Progenitor cell of endocrine pancreas (in vitro differentiated cells): ENCODE measurements around the gene TMEM100. TPM values are rescaled to one million over a fixed set of nuclear protein-coding genes. Genes with fewer than 3 reads are reported as not detected.

Experiments used
- DNase-seq: peaks from one replicate; pipeline ENCODE4 v3.0.0; 2021; ENCODE audit warnings: low spot score; ENCODE audit not compliant: unreplicated experiment
- H3K27ac Mint-ChIP-seq: 2 replicates; pipeline ENCODE4 v1.8.0; 2021; ENCODE audit warnings: mild to moderate bottlenecking, moderate library complexity, mixed read lengths
- H3K27me3 Mint-ChIP-seq: 2 replicates; pipeline ENCODE4 v1.8.0; 2021; ENCODE audit warnings: mixed read lengths
- H3K36me3 Mint-ChIP-seq: 2 replicates; pipeline ENCODE4 v1.8.0; 2022; ENCODE audit warnings: mixed read lengths; ENCODE audit not compliant: insufficient read depth
- H3K4me1 Mint-ChIP-seq: 2 replicates; pipeline ENCODE4 v1.8.0; 2021; ENCODE audit warnings: low read depth, mixed read lengths
- H3K4me3 Mint-ChIP-seq: 2 replicates; pipeline ENCODE4 v1.8.0; 2021; ENCODE audit warnings: low read depth, mild to moderate bottlenecking, moderate library complexity, mixed read lengths
- H3K9me3 Mint-ChIP-seq: 2 replicates; pipeline ENCODE4 v1.8.0; 2021; ENCODE audit warnings: low read depth, mixed read lengths
- CTCF ChIP-seq: fragments of 200-600 bp; sonication (generic); IDR thresholded peaks from one replicate; pipeline ENCODE4 v1.5.0; 2021; ENCODE audit warnings: antibody characterized with exemption, mild to moderate bottlenecking; ENCODE audit not compliant: unreplicated experiment
- total RNA-seq: library from RNA; stranded (reverse); gene quantifications from 2 replicates; pipeline ENCODE4 v1.2.1, GENCODE V29; 2021

Gene TMEM100
- total RNA-seq, 1 donor from 2014 or later: 1.1 TPM

DNA sequence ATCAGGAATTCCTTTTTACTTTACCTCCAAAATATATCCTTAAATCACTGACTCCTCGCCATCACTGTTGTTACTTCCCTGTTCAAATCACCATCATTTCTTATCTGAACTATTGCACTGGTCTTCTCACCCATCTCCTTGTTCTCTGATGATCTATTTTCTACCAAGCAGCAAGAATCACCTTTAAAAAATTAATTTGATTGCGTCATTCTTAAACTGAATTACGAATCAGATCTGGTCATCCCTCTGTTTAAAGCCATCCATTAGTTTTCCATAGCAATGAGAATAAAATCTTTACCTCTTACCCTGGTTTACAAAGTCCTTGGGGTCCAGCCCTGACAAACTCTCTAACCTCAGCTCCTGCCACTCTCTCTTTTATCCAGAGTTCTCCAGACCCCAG, 42.8 kb upstream of the TMEM100 start:
- peaks cover 16% of the 10 kb centered on the region for H3K4me1 Mint-ChIP-seq
- H3K4me3 Mint-ChIP-seq: no peak overlapping the region
- peaks cover 14% of the 10 kb centered on the region for H3K36me3 Mint-ChIP-seq
- DNase-seq: no peak
- peaks cover 8% of the 10 kb centered on the region for H3K9me3 Mint-ChIP-seq
- no peaks in the 10 kb centered on the region for H3K27me3 Mint-ChIP-seq
- H3K27ac Mint-ChIP-seq: no peak overlapping the region
- no peak for TF ChIP-seq CTCF

- TF ChIP-seq CTCF: no peak
- H3K27me3 Mint-ChIP-seq: no peaks in the 10 kb centered on the region
- no peak overlapping the region for H3K27ac Mint-ChIP-seq
- no peak for DNase-seq
- peaks cover 12% of the 10 kb centered on the region for H3K4me1 Mint-ChIP-seq
- no peak overlapping the region for H3K4me3 Mint-ChIP-seq
- H3K9me3 Mint-ChIP-seq: peaks cover 8% of the 10 kb centered on the region
- H3K36me3 Mint-ChIP-seq: peaks cover 11% of the 10 kb centered on the region
Measured at GRCh38 chr17:55764610-55765009, 41.9 kb upstream of the TMEM100 start.

DNA sequence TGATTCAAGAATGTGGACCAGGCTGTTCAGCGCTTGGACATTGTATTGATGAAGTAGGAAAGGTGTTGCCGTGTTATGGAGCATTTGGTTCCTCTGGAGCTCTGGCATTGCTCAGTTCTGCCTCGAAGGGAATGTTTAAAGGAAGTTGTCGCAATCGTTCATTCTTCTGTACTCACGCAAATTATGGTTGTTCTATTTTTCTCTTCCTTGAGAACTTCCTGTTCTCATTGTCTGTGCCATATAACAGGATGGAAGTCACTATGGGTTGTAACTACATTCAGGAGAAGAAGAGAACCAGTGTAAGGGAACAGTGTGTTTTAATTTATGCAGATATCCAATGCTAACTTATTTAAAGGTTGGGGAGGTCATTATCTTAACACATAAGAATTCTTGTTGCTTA, 41.2 kb upstream of the TMEM100 start:
- no peak for TF ChIP-seq CTCF
- no peak overlapping the region for H3K4me3 Mint-ChIP-seq

DNA sequence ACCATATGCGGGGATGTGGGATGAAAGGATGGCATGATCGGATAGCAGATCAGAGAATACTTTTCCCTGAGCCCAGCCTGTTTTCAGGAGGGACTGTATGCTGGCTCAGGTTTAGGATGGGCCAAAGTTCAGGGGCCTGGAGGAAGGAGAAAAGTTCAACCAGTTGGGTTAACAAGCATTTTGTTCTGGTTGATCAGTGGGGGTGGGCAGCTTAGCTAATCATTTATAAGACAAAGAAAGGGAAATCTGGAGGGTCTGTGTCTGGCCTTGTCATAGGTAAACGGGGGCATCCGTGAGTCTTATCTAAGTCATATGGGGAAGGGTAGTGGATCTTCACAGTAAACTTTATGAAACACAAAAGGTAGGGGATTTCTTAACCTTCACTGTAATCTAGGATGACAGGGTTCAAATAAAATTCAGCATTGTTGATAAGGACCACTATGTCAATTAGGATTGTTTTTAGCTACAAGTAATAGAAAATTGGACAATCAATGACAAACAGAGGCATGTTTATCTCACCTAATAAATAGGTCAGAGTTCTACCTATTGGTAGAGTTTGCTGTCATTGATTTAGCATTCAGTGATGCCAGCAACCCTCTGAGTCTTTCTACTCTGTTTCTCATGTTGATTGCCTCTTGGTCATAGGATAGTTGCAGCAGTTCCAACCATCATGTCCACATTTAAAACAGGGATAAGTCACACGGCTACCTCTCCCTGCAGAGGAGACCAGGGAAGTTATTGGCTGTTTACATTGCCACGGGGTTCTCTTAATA, 39.6 kb upstream of the TMEM100 start:
- Mint-ChIP-seq H3K9me3 (peaks cover 8% of the 10 kb centered on the region), H3K4me3 (no peak overlapping the region), H3K27ac (peak overlapping the region; percentile 15), H3K27me3 (no peaks in the 10 kb centered on the region), H3K36me3 (peaks cover 4% of the 10 kb centered on the region), H3K4me1 (peaks cover 12% of the 10 kb centered on the region)
- no peak for TF ChIP-seq CTCF
- no peak for DNase-seq

More for the DNA sequence above, 41.2 kb upstream of the TMEM100 start:
- no peak for DNase-seq
- H3K4me1 Mint-ChIP-seq: peaks cover 12% of the 10 kb centered on the region
- H3K36me3 Mint-ChIP-seq: peaks cover 9% of the 10 kb centered on the region
- no peak overlapping the region for H3K27ac Mint-ChIP-seq
- H3K27me3 Mint-ChIP-seq: no peaks in the 10 kb centered on the region
- H3K9me3 Mint-ChIP-seq: peaks cover 8% of the 10 kb centered on the region

DNA sequence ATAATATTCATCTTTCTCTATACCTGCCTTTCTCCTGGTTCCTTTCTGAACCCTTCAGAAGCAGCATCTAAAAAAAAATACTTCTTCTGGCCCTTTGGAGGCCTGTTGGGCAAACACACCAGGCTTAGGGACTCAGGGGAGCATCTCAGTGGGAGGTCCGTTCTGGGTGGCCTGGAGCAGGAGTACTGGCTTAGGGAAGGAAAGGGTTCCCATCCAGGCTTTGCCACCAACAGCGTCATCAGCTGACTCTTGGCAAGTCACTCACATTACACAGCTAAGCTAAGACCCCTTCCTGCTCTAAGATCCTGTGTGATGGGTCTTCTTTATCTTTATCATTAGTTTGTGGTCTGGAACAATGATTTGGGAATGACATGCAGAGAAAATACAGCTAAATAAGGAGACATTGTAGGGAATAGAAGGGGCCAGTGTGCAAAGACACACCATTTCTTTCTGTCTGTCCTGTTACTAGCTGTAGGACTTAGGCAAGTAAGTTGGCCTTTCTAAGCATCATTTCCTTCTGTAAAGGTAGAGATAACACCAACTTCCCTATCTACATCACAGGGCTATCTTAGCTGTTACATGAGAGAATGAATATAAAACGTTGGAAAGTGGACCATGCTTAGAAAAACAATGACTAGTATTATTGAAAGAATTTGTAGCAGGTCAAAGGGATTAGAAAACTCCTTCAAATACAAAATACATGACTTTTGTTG, 38.1 kb upstream of the TMEM100 start:
- no peaks in the 10 kb centered on the region for H3K27me3 Mint-ChIP-seq
- H3K36me3 Mint-ChIP-seq: peaks cover 4% of the 10 kb centered on the region
- no peak for TF ChIP-seq CTCF
- H3K9me3 Mint-ChIP-seq: peaks cover 8% of the 10 kb centered on the region
- H3K4me3 Mint-ChIP-seq: no peak overlapping the region
- no peak overlapping the region for H3K27ac Mint-ChIP-seq
- H3K4me1 Mint-ChIP-seq: peaks cover 12% of the 10 kb centered on the region
- no peak for DNase-seq
